ENCODE measurements around the gene RNU7-1. TPM values are rescaled to one million over a fixed set of nuclear protein-coding genes. Genes with fewer than 3 reads are reported as not detected.

Gene RNU7-1
- total RNA-seq, 1 donor from 2014 or later: not detected

DNA sequence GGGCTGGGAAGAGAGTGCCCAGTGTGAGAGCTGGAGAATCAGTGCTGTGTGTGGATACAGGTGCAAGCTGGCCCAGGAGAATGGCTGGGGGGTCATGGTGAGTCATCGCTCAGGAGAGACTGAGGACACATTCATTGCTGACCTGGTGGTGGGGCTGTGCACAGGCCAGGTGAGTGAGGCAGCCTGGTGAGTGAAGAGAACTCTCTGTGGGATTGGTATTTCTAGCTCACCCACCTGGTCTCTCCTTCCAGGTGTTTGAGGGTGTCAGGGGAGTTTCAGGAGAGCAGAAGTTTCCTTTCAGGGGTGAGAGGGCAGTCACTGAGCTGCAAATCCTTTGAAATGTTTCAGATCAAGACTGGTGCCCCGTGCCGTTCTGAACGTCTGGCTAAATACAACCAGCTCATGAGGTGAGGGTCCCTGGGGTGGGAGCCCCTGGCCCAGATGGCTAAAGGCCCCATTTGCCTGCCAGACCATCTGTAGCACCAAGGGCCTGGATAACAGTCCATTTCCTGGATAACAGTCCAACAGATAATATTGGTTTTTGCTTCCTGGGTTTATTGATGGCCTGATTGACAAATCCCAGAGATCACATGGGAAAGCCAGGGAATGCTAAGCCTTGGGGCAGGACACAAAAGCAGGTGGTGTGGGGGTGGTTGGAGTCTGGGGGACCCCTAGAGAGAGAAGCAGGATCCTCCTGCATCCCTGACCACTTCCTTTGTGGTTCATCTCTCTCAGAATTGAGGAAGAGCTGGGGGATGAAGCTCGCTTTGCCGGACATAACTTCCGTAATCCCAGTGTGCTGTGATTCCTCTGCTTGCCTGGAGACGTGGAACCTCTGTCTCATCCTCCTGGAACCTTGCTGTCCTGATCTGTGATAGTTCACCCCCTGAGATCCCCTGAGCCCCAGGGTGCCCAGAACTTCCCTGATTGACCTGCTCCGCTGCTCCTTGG lies 21.3 kb upstream of the RNU7-1 start:
- H3K4me1 Mint-ChIP-seq (ENCODE audit: unreplicated experiment): peaks cover 35% of the 10 kb centered on the region
- H3K27ac Mint-ChIP-seq: peak overlapping the region; percentile 66
- peaks cover 3% of the 10 kb centered on the region for H3K27me3 Mint-ChIP-seq
- H3K4me3 Mint-ChIP-seq: no peak overlapping the region
- H3K36me3 Mint-ChIP-seq: peaks cover 3% of the 10 kb centered on the region
- DNase-seq (ENCODE audit: extremely low spot score, unreplicated experiment): no peak
- TF ChIP-seq, protein P1, sequence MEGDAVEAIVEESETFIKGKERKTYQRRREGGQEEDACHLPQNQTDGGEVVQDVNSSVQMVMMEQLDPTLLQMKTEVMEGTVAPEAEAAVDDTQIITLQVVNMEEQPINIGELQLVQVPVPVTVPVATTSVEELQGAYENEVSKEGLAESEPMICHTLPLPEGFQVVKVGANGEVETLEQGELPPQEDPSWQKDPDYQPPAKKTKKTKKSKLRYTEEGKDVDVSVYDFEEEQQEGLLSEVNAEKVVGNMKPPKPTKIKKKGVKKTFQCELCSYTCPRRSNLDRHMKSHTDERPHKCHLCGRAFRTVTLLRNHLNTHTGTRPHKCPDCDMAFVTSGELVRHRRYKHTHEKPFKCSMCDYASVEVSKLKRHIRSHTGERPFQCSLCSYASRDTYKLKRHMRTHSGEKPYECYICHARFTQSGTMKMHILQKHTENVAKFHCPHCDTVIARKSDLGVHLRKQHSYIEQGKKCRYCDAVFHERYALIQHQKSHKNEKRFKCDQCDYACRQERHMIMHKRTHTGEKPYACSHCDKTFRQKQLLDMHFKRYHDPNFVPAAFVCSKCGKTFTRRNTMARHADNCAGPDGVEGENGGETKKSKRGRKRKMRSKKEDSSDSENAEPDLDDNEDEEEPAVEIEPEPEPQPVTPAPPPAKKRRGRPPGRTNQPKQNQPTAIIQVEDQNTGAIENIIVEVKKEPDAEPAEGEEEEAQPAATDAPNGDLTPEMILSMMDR (conservative IDR thresholded peaks at IDR 0.05): no peak
- H3K9me3 Mint-ChIP-seq: no peaks in the 10 kb centered on the region

DNA sequence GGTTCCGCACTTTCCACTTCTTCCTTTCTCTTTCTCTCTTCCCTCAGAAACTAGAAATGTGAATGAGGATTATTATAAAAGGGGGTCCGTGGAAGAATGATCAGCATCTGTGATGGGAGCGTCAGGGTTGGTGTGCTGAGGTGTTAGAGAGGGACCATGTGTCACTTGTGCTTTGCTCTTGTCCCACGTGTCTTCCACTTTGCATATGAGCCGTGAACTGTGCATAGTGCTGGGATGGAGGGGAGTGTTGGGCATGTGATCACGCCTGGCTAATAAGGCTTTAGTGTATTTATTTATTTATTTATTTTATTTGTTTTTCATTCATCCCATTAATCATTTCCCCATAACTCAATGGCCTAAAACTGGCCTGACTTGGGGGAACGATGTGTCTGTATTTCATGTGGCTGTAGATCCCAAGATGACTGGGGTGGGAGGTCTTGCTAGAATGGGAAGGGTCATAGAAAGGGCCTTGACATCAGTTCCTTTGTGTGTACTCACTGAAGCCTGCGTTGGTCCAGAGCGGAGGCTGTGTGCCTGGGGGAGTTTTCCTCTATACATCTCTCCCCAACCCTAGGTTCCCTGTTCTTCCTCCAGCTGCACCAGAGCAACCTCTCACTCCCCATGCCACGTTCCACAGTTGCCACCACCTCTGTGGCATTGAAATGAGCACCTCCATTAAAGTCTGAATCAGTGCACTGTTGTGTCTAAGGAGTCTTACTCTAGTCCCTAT lies 20.4 kb upstream of the RNU7-1 start:
- H3K4me3 Mint-ChIP-seq: no peak overlapping the region
- DNase-seq (ENCODE audit: extremely low spot score, unreplicated experiment): no peak
- H3K27me3 Mint-ChIP-seq: peaks cover 3% of the 10 kb centered on the region
- H3K36me3 Mint-ChIP-seq: peaks cover 3% of the 10 kb centered on the region
- no peak overlapping the region for H3K27ac Mint-ChIP-seq
- peaks cover 35% of the 10 kb centered on the region for H3K4me1 Mint-ChIP-seq (ENCODE audit: unreplicated experiment)
- TF ChIP-seq, protein P1 (conservative IDR thresholded peaks at IDR 0.05): no peak
- no peaks in the 10 kb centered on the region for H3K9me3 Mint-ChIP-seq

DNA sequence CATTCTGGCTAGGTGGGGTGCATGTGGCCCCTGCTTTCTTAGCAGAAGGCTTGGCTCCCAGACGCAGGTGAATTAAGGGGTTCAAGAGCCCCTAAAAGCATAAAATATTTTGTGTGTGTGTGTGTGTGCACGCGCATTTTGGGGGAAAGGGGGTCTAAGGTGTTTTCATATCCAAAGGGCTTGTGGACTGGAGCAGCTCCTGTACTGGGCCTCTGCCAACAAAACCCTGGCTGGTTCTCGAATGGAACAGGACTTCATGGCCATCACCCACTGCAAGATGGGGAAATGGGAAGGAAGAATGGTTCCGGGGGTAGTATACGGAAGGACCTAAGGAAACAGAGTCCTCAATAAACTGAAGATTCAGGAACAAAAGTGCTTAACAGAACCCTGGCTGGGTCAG lies 19.8 kb upstream of the RNU7-1 start:
- TF ChIP-seq, protein P1 (conservative IDR thresholded peaks at IDR 0.05): no peak
- peaks cover 35% of the 10 kb centered on the region for H3K4me1 Mint-ChIP-seq (ENCODE audit: unreplicated experiment)
- H3K9me3 Mint-ChIP-seq: no peaks in the 10 kb centered on the region
- H3K27me3 Mint-ChIP-seq: peaks cover 3% of the 10 kb centered on the region
- H3K36me3 Mint-ChIP-seq: peaks cover 3% of the 10 kb centered on the region
- H3K4me3 Mint-ChIP-seq: peak overlapping the region; percentile 89
- DNase-seq (ENCODE audit: extremely low spot score, unreplicated experiment): no peak
- H3K27ac Mint-ChIP-seq: peak overlapping the region; percentile 95

DNA sequence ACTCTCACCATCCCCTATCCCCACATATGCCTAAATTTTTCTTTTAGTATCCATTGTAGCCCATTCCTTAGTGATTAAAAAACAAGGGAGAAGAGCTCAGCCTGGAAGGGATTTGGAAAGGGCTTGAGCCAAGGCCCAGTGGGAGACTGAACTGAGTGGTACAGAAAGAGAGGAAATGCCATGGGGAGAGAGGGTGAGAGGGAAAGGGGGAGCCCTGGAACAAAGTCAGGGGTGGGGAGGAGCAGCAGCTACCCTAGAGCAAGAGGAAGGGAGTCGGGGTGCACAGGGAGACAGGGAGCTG lies 18.4 kb upstream of the RNU7-1 start:
- Mint-ChIP-seq H3K27me3 (peaks cover 3% of the 10 kb centered on the region), H3K36me3 (peaks cover 8% of the 10 kb centered on the region), H3K27ac (peak overlapping the region; percentile 95), H3K9me3 (no peaks in the 10 kb centered on the region), H3K4me3 (peak overlapping the region; percentile 89), H3K4me1 (ENCODE audit: unreplicated experiment) (peaks cover 44% of the 10 kb centered on the region)
- DNase-seq (ENCODE audit: extremely low spot score, unreplicated experiment): no peak
- TF ChIP-seq, protein P1 (conservative IDR thresholded peaks at IDR 0.05): no peak

DNA sequence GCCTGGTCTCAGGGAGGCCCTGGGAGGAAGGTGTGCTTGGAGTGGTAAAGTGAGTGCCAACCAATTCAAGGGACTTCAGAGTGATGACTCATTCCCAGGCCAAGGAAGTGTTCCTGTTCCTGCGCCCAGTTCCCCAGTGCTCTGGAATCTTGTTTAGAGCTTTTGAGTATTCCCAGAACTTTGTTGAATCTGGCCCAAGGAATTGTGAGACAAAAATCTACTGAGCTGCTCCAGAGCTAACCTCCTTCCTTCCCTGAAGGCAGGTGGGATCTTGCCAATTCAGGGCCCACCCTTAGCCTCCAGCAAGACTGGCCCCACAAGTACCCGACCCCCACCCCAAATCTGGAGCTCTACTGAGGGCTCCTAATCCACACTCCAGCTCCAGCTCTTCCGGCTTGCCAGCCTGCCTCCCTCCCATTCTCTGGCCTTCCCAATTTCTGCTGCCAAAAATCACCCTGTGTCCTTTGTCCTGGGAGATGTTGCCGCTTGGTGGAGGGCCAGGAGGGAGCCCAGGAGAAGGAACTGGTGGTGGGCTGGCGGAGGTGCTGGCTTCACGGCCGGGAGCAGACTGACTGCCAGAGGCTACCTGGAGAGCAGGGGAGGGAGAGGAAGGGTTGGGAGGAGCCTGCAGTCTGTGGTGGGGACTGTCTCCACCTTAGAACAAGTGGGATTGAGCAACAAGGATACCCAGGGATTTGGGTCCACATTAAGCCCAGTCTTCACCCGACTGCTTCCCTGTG lies 17.9 kb upstream of the RNU7-1 start:
- no peak for DNase-seq (ENCODE audit: extremely low spot score, unreplicated experiment)
- Mint-ChIP-seq H3K4me3 (peak overlapping the region; percentile 89), H3K4me1 (ENCODE audit: unreplicated experiment) (peaks cover 47% of the 10 kb centered on the region), H3K27ac (peak overlapping the region; percentile 95), H3K9me3 (no peaks in the 10 kb centered on the region), H3K27me3 (peaks cover 3% of the 10 kb centered on the region), H3K36me3 (peaks cover 8% of the 10 kb centered on the region)
- TF ChIP-seq, protein P1 (conservative IDR thresholded peaks at IDR 0.05): no peak
